Thoracic aorta (tissue), 2 donors: ENCODE measurements around the gene PLD5. TPM values are rescaled to one million over a fixed set of nuclear protein-coding genes. Genes with fewer than 3 reads are reported as not detected.

Experiments
- ATAC-seq: fragments of 150-250 bp; one replicate; pipeline ENCODE4 v1.8.0; 2017; ENCODE audit warnings: low read depth; ENCODE audit not compliant: insufficient number of reproducible peaks, low FRiP score
- DNase-seq: peaks from one replicate; pipeline ENCODE4 v3.0.0-alpha.2; 2020; ENCODE audit warnings: low spot score
- H3K27ac ChIP-seq, 2 donors: fragments of 200-600 bp; sonication (generic); 1 replicate in 1 of 2; 2 replicates in 1 of 2; pipeline ENCODE4 v1.5.1; 2016; ENCODE audit warnings: mild to moderate bottlenecking in 2 of 2, moderate library complexity in 2 of 2
- H3K27me3 ChIP-seq: fragments of 200-600 bp; sonication (generic); replicated peaks from 2 replicates; pipeline ENCODE4 v1.6.0; 2016; ENCODE audit warnings: mild to moderate bottlenecking; ENCODE audit not compliant: insufficient read depth
- H3K36me3 ChIP-seq: fragments of 200-600 bp; sonication (generic); one replicate; pipeline ENCODE4 v1.5.1; 2016
- H3K4me1 ChIP-seq, 2 donors: fragments of 200-600 bp; sonication (generic); 1 replicate in 1 of 2; 2 replicates in 1 of 2; pipeline versions ENCODE4 v1.5.1 to v1.6.0; 2016; ENCODE audit warnings: low read depth in 2 of 2, mild to moderate bottlenecking in 1 of 2; ENCODE audit not compliant: control insufficient read depth in 1 of 2
- H3K4me3 ChIP-seq: fragments of 200-600 bp; sonication (generic); 2 replicates; pipeline ENCODE4 v1.5.1; 2016; ENCODE audit warnings: mild to moderate bottlenecking
- H3K9me3 ChIP-seq: fragments of 200-600 bp; sonication (generic); 2 replicates; pipeline ENCODE4 v1.5.1; 2016
- total RNA-seq, 2 donors: library from RNA; depleted of rRNA; stranded (reverse); fragments of >200 nt; gene quantifications; one replicate each; pipeline versions ENCODE4 v1.1.0 to v1.2.3, GENCODE V29; 2016
- TF ChIP-seq, protein P1 (sequence below): fragments of 200-600 bp; sonication (generic); IDR thresholded peaks from one replicate; pipeline ENCODE4 v1.5.1; 2019; ENCODE audit warnings: antibody characterized with exemption

PLD5 gene
- total RNA-seq, 2 donors from 2014 or later = 12.2 to 23.9 TPM

DNA sequence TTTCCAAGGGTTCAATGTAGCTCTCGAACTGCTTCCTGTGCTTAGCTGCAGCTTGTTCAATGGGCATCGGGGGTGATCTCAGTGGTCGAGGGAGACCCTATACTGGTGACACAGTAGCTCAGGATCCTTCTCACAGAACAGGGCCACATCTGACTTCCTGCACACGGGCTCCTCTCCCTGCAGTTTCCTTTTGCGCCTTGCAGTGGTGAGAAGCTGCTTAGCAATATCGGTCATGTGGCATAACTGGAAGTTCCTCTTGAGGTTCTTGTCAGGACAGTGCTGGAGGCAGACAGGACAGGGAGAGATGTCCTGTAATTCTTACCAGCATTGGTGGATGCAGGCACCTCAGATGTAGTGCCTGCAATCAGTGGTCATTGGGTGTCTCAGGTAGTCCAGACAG lies 385.1 kb downstream of the PLD5 start:
- ATAC-seq (no peak), DNase-seq (no peak)
- TF ChIP-seq, protein P1, sequence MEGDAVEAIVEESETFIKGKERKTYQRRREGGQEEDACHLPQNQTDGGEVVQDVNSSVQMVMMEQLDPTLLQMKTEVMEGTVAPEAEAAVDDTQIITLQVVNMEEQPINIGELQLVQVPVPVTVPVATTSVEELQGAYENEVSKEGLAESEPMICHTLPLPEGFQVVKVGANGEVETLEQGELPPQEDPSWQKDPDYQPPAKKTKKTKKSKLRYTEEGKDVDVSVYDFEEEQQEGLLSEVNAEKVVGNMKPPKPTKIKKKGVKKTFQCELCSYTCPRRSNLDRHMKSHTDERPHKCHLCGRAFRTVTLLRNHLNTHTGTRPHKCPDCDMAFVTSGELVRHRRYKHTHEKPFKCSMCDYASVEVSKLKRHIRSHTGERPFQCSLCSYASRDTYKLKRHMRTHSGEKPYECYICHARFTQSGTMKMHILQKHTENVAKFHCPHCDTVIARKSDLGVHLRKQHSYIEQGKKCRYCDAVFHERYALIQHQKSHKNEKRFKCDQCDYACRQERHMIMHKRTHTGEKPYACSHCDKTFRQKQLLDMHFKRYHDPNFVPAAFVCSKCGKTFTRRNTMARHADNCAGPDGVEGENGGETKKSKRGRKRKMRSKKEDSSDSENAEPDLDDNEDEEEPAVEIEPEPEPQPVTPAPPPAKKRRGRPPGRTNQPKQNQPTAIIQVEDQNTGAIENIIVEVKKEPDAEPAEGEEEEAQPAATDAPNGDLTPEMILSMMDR = no peak
- Histone ChIP-seq H3K4me1 (no peaks in the 10 kb centered on the region), H3K27ac (no peak overlapping the region), H3K4me3 (no peak overlapping the region), H3K9me3 (no peaks in the 10 kb centered on the region), H3K27me3 (no peaks in the 10 kb centered on the region), H3K36me3 (peaks cover 2% of the 10 kb centered on the region)

DNA sequence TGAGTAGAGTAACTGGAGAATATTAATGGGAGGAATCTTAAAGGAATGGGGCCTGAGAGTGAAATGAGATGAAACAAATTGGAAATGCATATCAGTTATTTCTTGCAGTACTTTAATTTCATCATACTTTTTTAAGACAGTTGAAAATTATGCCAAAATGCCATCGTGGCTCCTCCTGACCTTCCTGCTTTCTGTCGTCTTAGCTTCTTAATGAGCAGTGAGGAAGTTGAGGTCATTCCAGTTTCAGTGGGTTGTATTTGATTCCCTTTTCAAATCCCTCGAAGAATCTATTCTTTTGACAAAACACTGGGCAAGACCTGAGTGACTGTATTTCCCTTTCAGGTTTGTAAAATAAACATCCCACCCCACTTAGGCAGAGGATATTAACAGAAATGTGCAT lies 390.7 kb downstream of the PLD5 start:
- Histone ChIP-seq H3K36me3 (no peaks in the 10 kb centered on the region), H3K27me3 (no peaks in the 10 kb centered on the region), H3K27ac (no peak overlapping the region), H3K4me3 (no peak overlapping the region), H3K9me3 (no peaks in the 10 kb centered on the region), H3K4me1 (no peaks in the 10 kb centered on the region)
- ATAC-seq (no peak), DNase-seq (no peak)
- TF ChIP-seq, protein P1 = no peak

DNA sequence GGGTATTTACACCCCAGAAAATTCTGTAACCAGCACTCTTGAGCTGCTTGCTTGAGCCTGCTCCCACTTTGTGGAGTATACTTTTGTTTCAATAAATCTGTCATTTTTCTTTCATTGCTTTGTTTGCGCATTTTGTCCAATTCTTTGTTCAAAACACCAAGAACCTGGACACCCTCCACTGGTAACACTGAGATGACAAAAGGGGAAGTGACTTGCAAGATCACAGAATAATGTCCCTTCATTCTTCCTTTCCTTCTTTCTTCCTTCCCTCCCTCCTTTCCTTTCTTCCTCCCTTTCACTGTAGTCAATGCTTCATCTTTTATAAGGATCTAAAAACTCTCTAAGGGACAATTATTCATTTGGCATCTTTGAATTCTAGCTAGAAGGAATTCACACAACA lies 391.1 kb downstream of the PLD5 start:
- Histone ChIP-seq H3K27me3 (no peaks in the 10 kb centered on the region), H3K4me1 (no peaks in the 10 kb centered on the region), H3K4me3 (no peak overlapping the region), H3K36me3 (no peaks in the 10 kb centered on the region), H3K27ac (no peak overlapping the region), H3K9me3 (no peaks in the 10 kb centered on the region)
- TF ChIP-seq, protein P1 = no peak
- DNase-seq (no peak), ATAC-seq (no peak)

DNA sequence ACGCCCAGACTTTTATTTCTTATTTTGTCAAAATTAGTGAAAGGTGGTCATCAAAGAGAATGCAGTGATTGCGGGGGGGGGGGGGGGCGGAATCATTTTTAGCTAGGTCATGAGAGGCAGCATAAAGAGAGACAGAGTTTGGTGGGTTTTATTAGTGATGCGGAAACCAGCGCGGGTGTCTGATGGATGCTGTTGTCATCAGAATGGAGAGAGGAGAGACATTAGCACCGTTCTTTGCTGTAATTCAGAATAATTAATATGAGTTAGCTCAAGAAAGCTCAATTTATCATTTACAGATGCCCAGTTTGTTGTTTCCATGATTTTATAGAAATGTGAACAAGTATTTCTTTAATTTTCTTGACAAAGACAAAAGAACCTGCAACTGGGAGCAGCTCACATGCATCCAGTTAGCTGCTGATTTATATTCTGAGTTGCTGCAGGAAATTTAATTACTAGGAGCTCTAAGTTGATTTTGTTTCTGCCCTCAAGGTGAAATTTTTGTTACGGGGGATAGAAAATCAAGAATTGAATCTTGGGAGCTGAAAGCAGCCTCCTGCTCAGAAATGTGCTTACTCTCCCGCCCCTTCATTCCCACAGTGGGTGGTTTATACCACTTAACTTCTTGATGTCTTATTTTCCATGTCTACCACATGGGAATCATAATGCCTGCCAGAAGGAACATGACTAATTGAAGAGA lies 392.2 kb downstream of the PLD5 start:
- DNase-seq = no peak
- TF ChIP-seq, protein P1 = no peak

DNA sequence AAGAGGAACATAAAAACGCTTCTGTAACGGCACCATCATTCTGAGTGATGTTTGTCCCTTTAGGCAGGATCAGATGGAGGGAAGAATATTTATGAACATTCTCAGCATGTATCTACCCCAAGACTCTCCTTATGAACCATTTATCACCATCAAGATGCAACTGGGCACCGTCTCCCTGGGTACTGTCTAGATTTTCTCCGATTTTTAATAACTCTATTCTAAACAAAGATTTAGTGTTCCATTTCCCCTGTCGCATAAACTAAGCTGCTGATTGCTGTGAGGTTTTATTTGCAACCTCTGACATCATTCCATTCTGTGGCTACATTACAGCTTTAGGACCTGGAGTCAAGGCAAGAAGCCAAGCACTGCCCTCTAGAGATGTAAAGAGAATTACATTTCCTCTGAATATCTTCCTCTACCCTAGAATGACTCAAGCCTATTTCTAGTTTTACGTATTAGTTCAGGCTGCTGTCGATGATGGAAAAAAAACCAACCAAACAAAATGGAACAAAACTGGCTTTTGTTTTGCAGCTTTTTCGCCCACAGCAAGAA lies 395.5 kb downstream of the PLD5 start:
- Histone ChIP-seq H3K4me1 (no peaks in the 10 kb centered on the region), H3K27me3 (no peaks in the 10 kb centered on the region), H3K36me3 (no peaks in the 10 kb centered on the region), H3K4me3 (no peak overlapping the region), H3K27ac (no peak overlapping the region), H3K9me3 (no peaks in the 10 kb centered on the region)
- TF ChIP-seq, protein P1 = no peak
- no peak for DNase-seq
- no peak for ATAC-seq

More for the DNA sequence above, 392.2 kb downstream of the PLD5 start:
- Histone ChIP-seq H3K9me3 (no peaks in the 10 kb centered on the region), H3K4me1 (no peaks in the 10 kb centered on the region), H3K36me3 (no peaks in the 10 kb centered on the region), H3K27me3 (no peaks in the 10 kb centered on the region), H3K4me3 (no peak overlapping the region), H3K27ac (no peak overlapping the region)
- ATAC-seq = no peak
